Measurements from ENCODE around the gene LMBR1L. TPM values are rescaled to one million over a fixed set of nuclear protein-coding genes. Genes with fewer than 3 reads are reported as not detected.
A peak's percentile ranks its signal among the peaks of the same experiment; 100 is the strongest.
"Not testable (repeated sequence)": the region's sequence is repeated elsewhere in the genome, so short reads cannot be mapped to it uniquely, and the experiment has no call there.

Gene LMBR1L
- total RNA-seq, 1 donor from 2014 or later: 67.9 TPM

- H3K4me3 ChIP-seq (ENCODE audit: low read depth, low read length): no peak overlapping the region
- DNase-seq (ENCODE audit: low read depth): no peak
- no peaks in the 10 kb centered on the region for H3K27me3 ChIP-seq (ENCODE audit: control insufficient read depth, insufficient read depth, low read length)
- TF ChIP-seq, protein P1, sequence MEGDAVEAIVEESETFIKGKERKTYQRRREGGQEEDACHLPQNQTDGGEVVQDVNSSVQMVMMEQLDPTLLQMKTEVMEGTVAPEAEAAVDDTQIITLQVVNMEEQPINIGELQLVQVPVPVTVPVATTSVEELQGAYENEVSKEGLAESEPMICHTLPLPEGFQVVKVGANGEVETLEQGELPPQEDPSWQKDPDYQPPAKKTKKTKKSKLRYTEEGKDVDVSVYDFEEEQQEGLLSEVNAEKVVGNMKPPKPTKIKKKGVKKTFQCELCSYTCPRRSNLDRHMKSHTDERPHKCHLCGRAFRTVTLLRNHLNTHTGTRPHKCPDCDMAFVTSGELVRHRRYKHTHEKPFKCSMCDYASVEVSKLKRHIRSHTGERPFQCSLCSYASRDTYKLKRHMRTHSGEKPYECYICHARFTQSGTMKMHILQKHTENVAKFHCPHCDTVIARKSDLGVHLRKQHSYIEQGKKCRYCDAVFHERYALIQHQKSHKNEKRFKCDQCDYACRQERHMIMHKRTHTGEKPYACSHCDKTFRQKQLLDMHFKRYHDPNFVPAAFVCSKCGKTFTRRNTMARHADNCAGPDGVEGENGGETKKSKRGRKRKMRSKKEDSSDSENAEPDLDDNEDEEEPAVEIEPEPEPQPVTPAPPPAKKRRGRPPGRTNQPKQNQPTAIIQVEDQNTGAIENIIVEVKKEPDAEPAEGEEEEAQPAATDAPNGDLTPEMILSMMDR (IDR thresholded peaks at IDR 0.05; ENCODE audit: insufficient read depth, low read length, poor library complexity, severe bottlenecking): no peak
- H3K36me3 ChIP-seq (ENCODE audit: control insufficient read depth, insufficient read depth, low read length): peaks cover 3% of the 10 kb centered on the region
These were observed 22.4 kb upstream of the LMBR1L start for GRCh38 chr12:49133014-49133413.

DNA sequence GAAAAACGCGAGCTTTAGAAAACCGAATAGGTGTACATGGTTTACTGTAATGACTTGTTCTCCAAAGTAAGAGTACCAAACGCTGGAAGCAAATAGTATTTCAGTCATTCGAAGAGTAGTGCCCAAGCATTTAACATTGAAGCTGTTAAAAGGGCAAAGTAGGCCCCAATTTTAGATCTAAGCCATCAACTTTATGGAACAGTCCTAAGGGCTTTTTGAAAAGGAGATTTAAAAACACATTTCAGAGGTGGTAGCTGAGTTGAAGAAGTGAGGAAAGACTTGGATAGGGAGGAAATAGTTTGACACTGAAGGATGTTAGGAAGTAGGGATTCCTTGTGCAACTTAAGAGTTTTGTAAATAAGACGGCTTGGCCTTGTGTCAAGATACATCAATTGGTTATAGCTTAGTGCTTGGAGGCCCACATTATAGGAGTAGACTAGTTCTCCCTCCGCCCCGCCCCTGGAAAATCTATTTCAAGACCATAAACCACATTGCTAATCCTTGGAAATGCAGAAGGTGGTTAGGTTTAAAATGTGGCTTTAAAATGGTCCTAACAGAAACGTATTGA, 21.3 kb upstream of the LMBR1L start:
- Histone ChIP-seq H3K27me3 (ENCODE audit: control insufficient read depth, insufficient read depth, low read length) (no peaks in the 10 kb centered on the region), H3K4me3 (ENCODE audit: low read depth, low read length) (peak overlapping the region; percentile 41), H3K36me3 (ENCODE audit: control insufficient read depth, insufficient read depth, low read length) (peaks cover 3% of the 10 kb centered on the region)
- DNase-seq (ENCODE audit: low read depth): no peak
- TF ChIP-seq, protein P1 (IDR thresholded peaks at IDR 0.05; ENCODE audit: insufficient read depth, low read length, poor library complexity, severe bottlenecking): no peak

GRCh38 chr12:49131051-49131893, 20.6 kb upstream of the LMBR1L start, which contains the start of gene TUBA1B:
Gene TUBA1B (minus strand): TSS chr12:49131395. CDS start chr12:49131300, 95 bp downstream.
- H3K36me3 ChIP-seq (ENCODE audit: control insufficient read depth, insufficient read depth, low read length): peaks cover 3% of the 10 kb centered on the region
- TF ChIP-seq, protein P1 (IDR thresholded peaks at IDR 0.05; ENCODE audit: insufficient read depth, low read length, poor library complexity, severe bottlenecking): no peak
- H3K4me3 ChIP-seq (ENCODE audit: low read depth, low read length): peak within 1 kb of the TSS; percentile 88
- DNase-seq (ENCODE audit: low read depth): no peak
- no peaks in the 10 kb centered on the region for H3K27me3 ChIP-seq (ENCODE audit: control insufficient read depth, insufficient read depth, low read length)

- Histone ChIP-seq H3K36me3 (ENCODE audit: control insufficient read depth, insufficient read depth, low read length) (peaks cover 3% of the 10 kb centered on the region), H3K27me3 (ENCODE audit: control insufficient read depth, insufficient read depth, low read length) (no peaks in the 10 kb centered on the region), H3K4me3 (ENCODE audit: low read depth, low read length) (peak overlapping the region; percentile 88)
- TF ChIP-seq, protein P1 (IDR thresholded peaks at IDR 0.05; ENCODE audit: insufficient read depth, low read length, poor library complexity, severe bottlenecking): peak; percentile 95
- peak; percentile 72 for DNase-seq (ENCODE audit: low read depth)
These were observed 19.8 kb upstream of the LMBR1L start for GRCh38 chr12:49130151-49131050.

DNA sequence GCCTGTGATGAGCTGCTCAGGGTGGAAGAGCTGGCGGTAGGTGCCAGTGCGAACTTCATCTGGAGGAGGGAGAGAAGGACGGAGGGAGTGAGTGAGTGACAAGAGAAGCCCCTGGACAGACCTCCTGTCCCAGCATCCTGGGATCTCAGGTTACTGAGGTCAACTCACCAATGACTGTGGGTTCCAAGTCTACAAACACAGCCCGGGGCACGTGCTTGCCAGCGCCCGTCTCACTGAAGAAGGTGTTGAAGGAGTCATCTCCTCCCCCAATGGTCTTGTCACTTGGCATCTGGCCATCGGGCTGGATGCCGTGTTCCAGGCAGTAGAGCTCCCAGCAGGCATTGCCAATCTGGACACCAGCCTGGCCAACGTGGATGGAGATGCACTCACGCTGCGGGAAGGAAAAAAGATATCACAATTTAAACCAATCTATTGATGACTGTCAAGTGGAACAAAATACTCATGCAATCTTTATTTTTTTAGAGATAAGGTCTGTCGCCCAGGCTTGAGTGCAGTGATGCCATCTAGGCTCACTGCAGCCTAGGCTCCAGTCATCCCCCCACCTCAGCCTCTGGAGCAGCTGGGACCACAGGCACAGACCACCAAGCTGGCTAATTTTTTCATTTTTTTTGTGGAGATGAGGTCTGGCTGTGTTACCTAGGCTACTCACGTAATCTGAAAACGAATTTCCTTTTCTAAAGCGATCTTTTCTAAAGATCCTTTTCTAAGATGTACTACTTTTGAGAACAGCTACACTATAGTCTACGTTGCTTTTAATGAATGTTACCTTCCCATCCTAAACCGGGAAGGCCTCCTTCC, 18.9 kb upstream of the LMBR1L start:
- Histone ChIP-seq H3K36me3 (ENCODE audit: control insufficient read depth, insufficient read depth, low read length) (peaks cover 3% of the 10 kb centered on the region), H3K4me3 (ENCODE audit: low read depth, low read length) (peak overlapping the region; percentile 88), H3K27me3 (ENCODE audit: control insufficient read depth, insufficient read depth, low read length) (no peaks in the 10 kb centered on the region)
- TF ChIP-seq, protein P1 (IDR thresholded peaks at IDR 0.05; ENCODE audit: insufficient read depth, low read length, poor library complexity, severe bottlenecking): no peak
- DNase-seq (ENCODE audit: low read depth): no peak

DNA sequence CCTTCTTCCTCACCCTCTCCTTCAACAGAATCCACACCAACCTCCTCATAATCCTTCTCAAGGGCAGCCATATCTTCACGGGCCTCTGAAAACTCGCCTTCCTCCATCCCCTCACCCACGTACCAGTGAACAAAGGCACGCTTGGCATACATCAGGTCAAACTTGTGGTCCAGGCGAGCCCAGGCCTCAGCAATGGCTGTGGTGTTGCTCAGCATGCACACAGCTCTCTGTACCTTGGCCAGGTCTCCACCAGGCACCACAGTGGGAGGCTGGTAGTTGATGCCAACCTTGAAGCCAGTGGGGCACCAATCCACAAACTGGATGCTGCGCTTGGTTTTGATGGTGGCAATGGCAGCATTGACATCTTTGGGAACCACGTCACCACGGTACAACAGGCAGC, 17.3 kb upstream of the LMBR1L start:
- H3K27me3 ChIP-seq (ENCODE audit: control insufficient read depth, insufficient read depth, low read length); DNase-seq (ENCODE audit: low read depth); H3K4me3 ChIP-seq (ENCODE audit: low read depth, low read length); H3K36me3 ChIP-seq (ENCODE audit: control insufficient read depth, insufficient read depth, low read length): not testable (repeated sequence)

All from kidney epithelial cell (primary cell).